GM12891 (cell line): ENCODE results near the gene KCNG1.

Source experiments
- POLR2A ChIP-seq: IDR thresholded peaks from 2 replicates; pipeline ENCODE4 v1.6.1; 2011; ENCODE audit warnings: low read depth, low read length, control low read depth
- POLR2AphosphoS5 ChIP-seq: IDR thresholded peaks from 2 replicates; pipeline ENCODE4 v1.6.1; 2011; ENCODE audit warnings: low read depth, low read length, control low read depth
- POU2F2 ChIP-seq: IDR thresholded peaks from 2 replicates; pipeline ENCODE4 v1.6.1; 2011; ENCODE audit warnings: low read depth, mild to moderate bottlenecking, control low read depth, low read length, moderate library complexity
- SPI1 ChIP-seq: IDR thresholded peaks from 2 replicates; pipeline ENCODE4 v1.6.1; 2011; ENCODE audit warnings: low read depth, low read length, control low read depth
- TAF1 ChIP-seq: IDR thresholded peaks from 2 replicates; pipeline ENCODE4 v1.6.1; 2011; ENCODE audit warnings: low read depth, low read length, control low read depth

DNA sequence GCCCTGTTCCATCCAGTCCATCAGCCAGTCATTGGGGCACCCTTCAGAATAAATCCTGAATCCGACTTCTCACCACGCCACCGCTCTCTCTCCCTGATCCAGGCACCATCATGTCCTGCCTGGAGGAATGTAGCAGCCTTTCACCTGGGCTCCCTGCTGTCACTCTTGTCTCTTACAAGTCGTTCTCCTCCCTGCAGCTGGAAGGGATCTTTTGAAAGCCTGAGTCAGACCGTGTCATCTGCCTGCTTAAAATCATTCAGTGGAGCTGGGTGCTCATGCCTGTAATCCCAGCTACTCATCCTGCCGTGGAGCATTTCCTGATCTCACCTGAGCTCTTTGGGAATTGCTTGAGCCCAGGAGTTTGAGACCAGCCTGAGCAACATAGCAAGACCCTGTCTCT, 19.2 kb upstream of the KCNG1 start:
- TF ChIP-seq POLR2AphosphoS5 = no peak
- no peak for TF ChIP-seq POLR2A
- TF ChIP-seq POU2F2 = no peak
- no peak for TF ChIP-seq SPI1
- no peak for TF ChIP-seq TAF1
